GM18526 (cell line): Measurements from ENCODE around the gene SVIL.

Experiments used
- POLR2A ChIP-seq: IDR thresholded peaks from 3 replicates; pipeline ENCODE4 v1.6.1; 2011; ENCODE audit not compliant: insufficient read length; ENCODE audit errors: extremely low read depth

The SVIL gene, protein sequence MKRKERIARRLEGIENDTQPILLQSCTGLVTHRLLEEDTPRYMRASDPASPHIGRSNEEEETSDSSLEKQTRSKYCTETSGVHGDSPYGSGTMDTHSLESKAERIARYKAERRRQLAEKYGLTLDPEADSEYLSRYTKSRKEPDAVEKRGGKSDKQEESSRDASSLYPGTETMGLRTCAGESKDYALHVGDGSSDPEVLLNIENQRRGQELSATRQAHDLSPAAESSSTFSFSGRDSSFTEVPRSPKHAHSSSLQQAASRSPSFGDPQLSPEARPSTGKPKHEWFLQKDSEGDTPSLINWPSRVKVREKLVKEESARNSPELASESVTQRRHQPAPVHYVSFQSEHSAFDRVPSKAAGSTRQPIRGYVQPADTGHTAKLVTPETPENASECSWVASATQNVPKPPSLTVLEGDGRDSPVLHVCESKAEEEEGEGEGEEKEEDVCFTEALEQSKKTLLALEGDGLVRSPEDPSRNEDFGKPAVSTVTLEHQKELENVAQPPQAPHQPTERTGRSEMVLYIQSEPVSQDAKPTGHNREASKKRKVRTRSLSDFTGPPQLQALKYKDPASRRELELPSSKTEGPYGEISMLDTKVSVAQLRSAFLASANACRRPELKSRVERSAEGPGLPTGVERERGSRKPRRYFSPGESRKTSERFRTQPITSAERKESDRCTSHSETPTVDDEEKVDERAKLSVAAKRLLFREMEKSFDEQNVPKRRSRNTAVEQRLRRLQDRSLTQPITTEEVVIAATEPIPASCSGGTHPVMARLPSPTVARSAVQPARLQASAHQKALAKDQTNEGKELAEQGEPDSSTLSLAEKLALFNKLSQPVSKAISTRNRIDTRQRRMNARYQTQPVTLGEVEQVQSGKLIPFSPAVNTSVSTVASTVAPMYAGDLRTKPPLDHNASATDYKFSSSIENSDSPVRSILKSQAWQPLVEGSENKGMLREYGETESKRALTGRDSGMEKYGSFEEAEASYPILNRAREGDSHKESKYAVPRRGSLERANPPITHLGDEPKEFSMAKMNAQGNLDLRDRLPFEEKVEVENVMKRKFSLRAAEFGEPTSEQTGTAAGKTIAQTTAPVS (N-terminal part only)

DNA sequence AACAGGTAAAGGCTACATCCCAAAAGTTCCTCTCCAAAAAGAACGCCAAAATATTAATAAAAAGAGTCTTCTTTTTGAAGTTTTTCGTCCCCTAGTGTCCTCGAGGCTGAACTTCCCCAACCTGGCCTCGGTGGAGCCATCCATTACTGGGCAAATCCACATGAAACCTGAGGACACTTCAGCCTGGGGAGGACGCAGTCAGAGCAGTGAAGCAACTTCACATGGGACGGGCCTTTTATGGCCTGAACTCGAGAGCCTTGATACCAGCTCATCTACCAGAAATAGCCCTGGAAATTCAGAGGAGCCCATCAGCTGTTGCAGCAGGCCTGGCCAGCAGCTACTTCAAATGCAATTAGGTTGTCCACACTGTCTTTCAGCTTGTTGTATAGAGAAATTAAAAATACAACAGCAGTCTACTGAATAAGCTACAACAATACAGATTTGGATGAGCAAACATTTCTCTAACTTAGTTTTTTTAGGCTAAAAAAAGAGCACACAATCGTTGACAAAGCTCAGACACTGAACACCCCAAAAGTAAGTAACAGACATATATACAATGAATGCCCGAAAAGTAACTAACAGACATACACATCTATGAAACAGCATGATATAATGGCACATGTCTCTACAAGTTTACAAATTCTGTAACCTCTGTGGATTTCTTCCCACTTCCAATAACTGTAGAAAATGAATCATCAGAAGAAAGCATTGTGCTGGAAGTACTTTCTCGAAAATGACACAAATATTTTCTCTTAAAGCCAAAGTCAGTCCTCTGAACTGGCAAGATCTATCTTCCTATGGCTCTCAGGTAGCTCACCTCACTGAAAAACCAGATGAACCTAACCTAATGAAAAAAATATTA, at the start of gene SVIL:
Gene SVIL (minus strand): TSS at position 208 of the 862 bp plus-strand sequence. CDS start 79,913 bp downstream, outside the sequence.
- TF ChIP-seq POLR2A, result no peak

DNA sequence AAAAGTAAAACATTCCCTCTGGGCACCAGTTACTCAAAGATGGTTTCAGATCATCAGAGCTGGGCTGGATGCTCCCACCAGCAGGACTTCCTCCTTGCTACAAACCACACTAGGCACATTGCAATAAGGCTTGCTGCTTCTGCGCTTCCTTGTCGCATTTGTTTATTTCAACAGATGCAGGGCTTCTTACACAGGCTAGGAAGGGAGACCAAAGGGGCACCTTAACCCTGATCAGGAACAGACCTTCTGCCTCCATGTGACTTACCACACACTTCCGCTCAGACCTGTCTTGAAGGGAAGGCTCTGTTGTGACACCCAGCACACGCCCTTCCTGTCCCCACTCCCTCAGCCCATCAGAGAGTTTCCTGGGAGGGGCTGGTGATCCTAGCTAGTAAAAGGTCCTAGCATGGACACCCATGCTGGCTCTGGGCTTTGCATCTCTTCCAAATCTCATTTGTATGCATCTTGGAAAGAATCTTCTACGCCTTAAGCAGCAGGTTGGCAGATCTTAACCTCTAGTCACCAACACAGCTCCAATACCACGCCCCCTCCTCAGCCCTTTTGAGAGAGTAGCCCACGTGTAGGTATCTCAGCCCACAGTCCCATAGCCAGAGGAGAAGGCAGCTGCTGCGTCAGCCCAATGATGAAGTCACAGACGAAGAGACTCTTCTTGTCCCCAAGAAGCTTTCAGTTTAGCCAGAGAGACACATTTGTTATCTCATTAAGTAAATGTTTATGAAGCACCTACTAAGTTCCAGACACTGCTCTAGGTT, 47.1 kb upstream of the SVIL start:
- TF ChIP-seq POLR2A, result no peak

DNA sequence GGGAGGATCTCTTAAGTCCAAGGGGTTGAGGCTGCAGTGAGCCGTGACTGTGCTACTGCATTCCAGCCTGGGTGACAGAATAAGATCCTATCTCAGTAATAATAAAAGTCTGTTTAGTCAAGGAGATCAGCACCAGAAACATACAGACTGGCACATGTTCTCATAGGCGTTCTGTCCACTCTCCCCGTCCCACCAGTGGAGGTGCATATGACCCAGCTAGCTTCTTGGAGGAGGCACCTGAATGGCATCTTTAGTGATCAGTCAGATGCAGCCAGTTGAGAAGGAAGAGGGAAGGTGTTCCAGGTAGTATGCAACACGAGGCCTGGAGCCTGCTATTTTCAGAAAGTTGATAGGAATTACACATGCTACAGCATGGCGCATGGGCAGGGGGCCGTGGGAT, 45.3 kb upstream of the SVIL start:
- no peak for TF ChIP-seq POLR2A

DNA sequence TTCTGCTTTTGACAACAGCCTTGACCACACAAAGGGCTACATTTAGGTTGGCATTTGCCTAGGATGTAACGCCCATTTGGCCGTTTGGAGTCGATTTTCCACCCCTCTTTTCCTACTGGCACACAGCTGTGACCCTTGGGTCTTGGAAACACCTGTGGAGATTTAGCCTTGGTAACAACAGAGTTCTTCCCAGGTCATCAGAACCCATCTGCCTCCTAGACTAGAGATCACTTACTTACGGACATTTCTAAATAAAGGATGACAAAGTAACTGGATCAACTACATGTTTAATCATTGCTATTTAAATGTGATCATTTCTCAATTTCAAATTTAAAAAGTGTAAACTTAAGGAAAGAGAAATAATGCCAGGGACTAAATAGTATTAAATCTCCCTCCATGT, 42.0 kb upstream of the SVIL start:
- TF ChIP-seq POLR2A, result no peak

DNA sequence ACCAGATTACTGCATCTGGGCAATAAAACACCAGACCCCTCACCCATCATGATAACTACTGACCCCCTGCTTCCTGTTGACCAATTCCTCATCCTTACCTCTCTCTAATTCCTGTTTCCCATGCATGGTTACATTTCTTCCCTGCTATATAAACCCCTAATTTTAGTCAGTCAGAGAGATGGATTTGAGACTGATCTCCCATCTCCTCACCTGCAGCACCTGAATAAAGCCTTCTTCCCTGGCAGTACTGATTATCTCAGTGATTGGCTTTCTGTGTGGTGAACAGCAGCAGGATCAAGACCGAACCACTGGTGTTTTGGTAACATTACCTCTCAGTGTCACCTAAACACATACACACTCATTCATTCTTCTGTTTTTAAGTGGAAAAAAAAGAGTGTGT, 41.2 kb upstream of the SVIL start:
- no peak for TF ChIP-seq POLR2A

DNA sequence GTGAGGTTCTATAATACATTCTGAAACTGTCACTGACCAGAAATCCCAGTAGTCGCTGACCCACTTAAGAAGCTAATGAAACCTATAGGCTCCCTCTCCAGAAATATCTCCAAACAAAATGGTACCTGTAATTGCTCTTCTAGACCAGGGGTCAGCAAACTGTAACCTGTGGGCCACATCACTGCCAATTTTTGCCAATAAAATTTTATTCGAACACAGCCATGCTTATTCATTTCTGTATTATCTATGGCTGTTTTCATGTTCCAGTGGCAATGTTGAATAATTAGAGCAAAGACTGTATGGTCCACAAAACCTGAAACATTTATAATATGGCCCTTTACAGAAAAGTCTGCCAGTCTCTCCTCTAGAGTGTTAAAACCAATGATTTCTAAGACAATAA, 37.2 kb upstream of the SVIL start:
- TF ChIP-seq POLR2A, result no peak

DNA sequence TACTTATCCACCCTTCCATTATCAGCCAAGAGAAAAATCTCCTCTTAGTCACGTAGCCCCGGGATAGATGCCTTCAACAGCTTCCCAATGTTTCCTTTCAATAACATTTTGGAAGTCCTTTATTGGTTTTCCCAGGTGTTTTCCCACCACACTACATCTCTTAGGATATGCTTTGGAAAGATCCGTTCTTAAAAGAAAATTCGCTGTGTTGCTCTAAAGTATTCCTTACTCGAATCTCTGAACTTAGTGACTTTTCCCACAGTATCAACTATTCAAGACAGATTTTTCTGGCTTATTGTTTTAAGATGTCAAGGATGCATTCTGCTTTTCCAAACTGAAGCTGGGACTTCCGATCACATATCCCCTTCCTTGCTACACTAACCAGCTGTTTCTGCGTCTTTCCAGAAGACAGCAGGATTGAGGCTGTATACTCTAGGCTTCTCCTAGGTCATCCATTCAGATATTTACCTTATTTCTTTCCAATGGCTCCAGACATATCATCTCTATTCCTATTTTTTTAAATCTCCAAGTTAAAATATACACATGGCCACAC, 36.5 kb upstream of the SVIL start:
- no peak for TF ChIP-seq POLR2A

DNA sequence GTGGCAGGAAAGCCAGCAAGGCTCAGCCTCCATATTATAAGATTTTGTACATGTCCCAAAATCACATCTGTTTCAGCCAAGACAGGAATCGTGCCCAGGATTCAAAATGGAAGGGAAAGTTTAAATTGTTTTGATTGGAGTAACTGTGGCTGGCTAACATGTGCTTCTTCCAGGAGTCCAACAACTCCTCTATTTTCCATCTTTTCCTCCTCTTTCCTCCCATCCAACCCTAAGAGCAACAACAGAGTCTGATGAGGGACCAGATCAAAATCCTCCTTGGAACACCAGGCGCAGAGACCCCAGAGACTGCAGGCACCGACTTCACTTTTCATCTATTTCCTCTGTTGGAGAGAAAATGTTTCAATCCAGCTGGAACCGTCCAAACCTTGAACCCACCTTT, 36.0 kb upstream of the SVIL start:
- no peak for TF ChIP-seq POLR2A

DNA sequence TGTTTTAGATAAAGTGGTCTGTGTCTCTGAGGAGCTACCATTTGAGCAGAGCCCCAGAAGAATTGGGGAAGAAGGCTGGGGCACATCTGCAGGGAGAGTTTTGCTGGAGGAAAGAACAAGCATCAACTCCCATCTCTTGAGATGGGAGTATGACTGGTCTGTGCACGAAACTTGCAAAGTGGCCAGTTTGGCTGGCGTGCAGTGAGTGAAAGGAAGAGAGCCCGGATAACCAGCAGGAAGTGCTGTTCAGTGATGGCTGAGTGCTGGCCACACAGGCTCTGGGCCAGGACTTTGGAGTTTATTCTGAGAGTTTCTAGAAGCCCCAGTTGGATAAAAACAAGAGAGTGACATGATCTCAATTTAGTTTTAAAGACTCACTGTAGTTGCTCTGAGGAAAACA, 34.4 kb upstream of the SVIL start:
- TF ChIP-seq POLR2A, result no peak

DNA sequence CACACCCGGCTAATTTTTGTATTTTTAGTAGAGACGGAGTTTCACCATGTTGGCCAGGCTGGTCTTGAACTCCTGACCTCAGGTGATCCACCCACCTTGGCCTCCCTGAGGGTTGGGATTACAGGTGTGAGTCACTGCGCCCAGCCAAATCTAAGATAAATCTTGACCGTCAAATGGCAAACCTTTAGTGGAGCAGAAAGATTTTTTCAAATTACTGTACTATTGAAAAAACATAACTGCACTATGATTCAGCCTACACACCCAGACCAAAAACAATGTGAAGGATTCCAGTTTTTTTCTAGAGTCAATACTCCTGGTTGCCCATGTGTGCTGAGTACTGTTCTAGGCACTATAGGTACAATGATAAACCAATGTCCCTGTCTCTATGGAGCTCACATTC, 33.9 kb upstream of the SVIL start:
- no peak for TF ChIP-seq POLR2A

DNA sequence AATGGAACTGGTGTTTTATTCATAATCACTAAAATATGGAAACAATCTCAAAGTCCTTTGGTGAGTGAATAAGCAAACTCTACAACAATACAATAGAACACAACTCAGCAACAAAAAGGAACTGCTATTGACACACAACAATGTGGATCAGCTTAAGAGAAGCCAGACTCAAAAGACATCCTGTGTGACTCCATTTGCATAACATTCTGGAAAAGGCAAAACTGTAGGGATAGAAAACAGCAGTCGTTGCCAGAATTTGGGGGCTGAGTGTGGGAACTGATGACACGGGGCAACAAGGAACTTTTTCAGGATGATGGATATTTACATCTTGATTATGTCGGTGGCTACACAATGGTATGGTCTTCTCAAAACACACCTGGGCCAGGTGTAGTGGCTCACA, 32.4 kb upstream of the SVIL start:
- TF ChIP-seq POLR2A, result no peak

DNA sequence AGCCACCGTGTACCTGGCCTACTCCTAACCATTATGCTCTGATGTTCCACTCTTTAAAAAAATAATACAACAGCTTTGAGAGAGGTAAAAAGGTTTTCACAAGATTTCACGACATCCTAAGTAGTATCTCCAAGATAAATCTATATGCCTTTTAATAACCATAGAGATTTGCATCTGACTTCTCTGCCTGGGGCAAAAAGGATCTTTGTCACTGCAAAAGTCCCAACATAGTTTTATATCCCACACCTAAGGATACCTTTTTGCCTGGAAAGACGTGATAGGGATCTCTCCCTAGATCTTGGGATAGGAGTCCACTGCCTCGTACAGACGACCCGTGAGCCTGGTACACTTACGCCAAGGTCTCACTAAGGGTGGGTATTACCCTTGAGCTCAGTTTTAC, 31.4 kb upstream of the SVIL start:
- TF ChIP-seq POLR2A, result no peak

DNA sequence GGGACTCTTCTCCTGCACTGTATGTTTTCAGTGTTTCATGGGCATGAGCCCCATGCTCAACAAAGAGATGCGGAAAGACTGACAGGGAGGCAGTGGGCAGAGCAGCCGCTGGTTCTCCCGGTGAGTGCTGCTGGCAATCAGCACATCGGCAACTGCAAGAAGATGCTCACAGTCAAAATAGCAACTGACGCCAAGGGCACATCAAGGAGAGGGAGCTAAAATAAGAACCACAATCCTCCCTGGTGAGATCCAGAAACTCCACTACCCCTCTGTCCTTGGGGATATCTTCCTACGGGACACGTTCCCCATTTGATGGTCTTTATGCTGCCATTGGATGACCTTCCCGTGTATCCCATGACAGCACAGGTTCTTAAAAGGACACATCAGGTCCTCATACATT, 28.9 kb upstream of the SVIL start:
- no peak for TF ChIP-seq POLR2A

DNA sequence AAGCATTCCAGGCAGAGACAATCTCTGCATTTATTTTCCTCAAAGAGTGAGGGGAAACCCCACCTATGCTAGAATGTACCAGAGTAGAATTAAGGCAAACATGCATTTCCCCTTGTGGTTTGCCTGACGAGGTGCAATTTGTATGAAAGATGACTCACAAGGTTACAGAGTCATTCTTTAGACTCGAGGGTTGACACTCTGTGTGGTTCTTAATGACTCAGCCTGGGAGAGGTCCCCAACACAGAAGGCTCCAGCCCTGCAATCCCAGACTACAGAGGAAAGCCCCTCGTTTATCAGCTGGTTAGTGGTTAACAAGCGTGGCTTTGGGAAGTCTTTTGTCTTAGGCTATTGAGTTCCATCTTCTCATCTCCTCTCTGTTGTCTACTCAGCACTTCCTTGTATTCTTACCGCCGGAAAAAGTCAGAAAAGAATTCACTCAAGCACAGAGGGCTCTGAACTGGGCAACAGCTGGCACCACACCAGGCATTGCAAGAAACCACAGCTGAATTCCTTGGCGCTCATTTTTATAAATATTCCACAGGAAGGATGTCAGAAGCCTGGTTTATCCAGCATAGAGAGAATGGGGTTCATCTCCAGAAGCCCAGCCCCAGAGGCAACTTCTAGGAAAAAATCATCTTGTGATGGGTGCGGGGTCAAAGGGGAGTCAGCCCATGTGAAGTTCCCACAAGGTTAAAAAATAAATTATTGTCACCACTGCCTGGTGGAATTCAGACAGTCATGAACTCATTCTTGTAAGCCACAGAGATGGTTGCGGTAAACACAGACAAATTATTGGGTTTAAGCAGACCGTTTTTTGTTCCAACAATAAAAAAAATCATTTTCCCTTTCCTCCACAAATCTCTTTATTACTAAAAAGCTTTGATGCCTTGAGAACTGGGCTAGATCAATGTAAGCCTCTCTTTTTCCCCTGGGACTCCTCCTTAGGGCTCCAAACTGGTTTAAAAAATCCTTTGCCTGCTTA, 24.5 kb upstream of the SVIL start:
- TF ChIP-seq POLR2A, result no peak
